K562 (cell line): ENCODE measurements around the gene ADAM15. TPM values are rescaled to one million over a fixed set of nuclear protein-coding genes. Genes with fewer than 3 reads are reported as not detected.

Experiments used
- CTBP1 ChIP-seq: fragments of 450-650 bp; IDR thresholded peaks from 2 replicates; pipeline ENCODE4 v1.6.1; 2016; ENCODE audit warnings: borderline replicate concordance
- HCFC1 ChIP-seq: IDR thresholded peaks from 2 replicates; pipeline ENCODE4 v1.6.1; 2012; ENCODE audit warnings: low read depth, low read length, improper control_type of control experiment
- JUND ChIP-seq, 2 experiments: IDR thresholded peaks; 2 replicates in 1 of 2; 3 replicates in 1 of 2; pipeline ENCODE4 v1.6.1; 2011; ENCODE audit warnings: borderline replicate concordance in 2 of 2, low read depth in 2 of 2, low read length in 2 of 2, improper control_type of control experiment in 1 of 2, missing biosample characterization in 1 of 2, missing genetic modification characterization in 1 of 2, missing genetic modification reagents in 1 of 2
- KAT7 ChIP-seq: sonication (generic); formaldehyde crosslinking; IDR thresholded peaks from 2 replicates; pipeline ENCODE4 v1.8.0; 2022; ENCODE audit warnings: missing genetic modification reagents, mild to moderate bottlenecking, borderline replicate concordance
- MXI1 ChIP-seq: IDR thresholded peaks from 2 replicates; pipeline ENCODE4 v1.6.1; 2011; ENCODE audit warnings: low read depth, mild to moderate bottlenecking, improper control_type of control experiment, low read length
- PHF20 ChIP-seq: fragments of 450-650 bp; IDR thresholded peaks from 2 replicates; pipeline ENCODE4 v1.6.1; 2018; ENCODE audit not compliant: partially characterized antibody
- TARDBP ChIP-seq: fragments of 450-650 bp; IDR thresholded peaks from 2 replicates; pipeline ENCODE4 v1.6.1; 2016
- TEAD2 ChIP-seq: fragments of 450-650 bp; IDR thresholded peaks from 2 replicates; pipeline ENCODE4 v1.6.1; 2016; ENCODE audit warnings: missing genetic modification characterization, control low read depth, missing compliant biosample characterization
- ZNF274 ChIP-seq: IDR thresholded peaks from 2 replicates; pipeline ENCODE4 v1.6.1; 2011; ENCODE audit warnings: low read depth, mild to moderate bottlenecking, low read length, moderate library complexity, borderline replicate concordance
- ZNF316 ChIP-seq: fragments of 450-650 bp; IDR thresholded peaks from 2 replicates; pipeline ENCODE4 v1.6.1; 2016
- ZNF318 ChIP-seq, 2 experiments: fragments of 450-650 bp; IDR thresholded peaks; 2 replicates each; pipeline ENCODE4 v1.6.1; 2016; ENCODE audit warnings: mild to moderate bottlenecking in 2 of 2, borderline replicate concordance in 1 of 2, low read depth in 1 of 2, moderate library complexity in 1 of 2
- ZNF609 ChIP-seq: sonication (generic); formaldehyde crosslinking; IDR thresholded peaks from 2 replicates; pipeline ENCODE4 v1.8.1; 2023; ENCODE audit warnings: missing genetic modification reagents, mild to moderate bottlenecking, borderline replicate concordance
- polyA plus RNA-seq, 8 experiments: library from polyadenylated mRNA; depleted of rRNA in 4 of 8; stranded (reverse) in 5 of 8; unstranded in 3 of 8; fragments of >200 nt; fragmentation: Nextera tagmentation in 2 of 8; fragmentation: Illumina TruSeq in 1 of 8; extraction: Ambion mirVana in 2 of 8; extraction: Trizol in 1 of 8; gene quantifications; 2 replicates each; pipeline versions ENCODE4 v1.2.1 to v1.2.3, GENCODE V29; 2011 to 2014; ENCODE audit warnings: inconsistent platforms in 1 of 8, missing spikeins in 1 of 8
- total RNA-seq, 7 experiments: library from RNA; depleted of rRNA in 6 of 7; stranded (reverse); fragments of >200 nt in 6 of 7; fragmentation: Illumina TruSeq in 2 of 7; extraction: Trizol in 2 of 7; gene quantifications; 2 replicates each; pipeline versions ENCODE4 v1.2.1 to v1.2.3, GENCODE V29; 2011 to 2021; ENCODE audit warnings: low replicate concordance in 1 of 7

ADAM15 gene
- total and polyA plus RNA-seq, 9 of the 15 experiments (the other 6 are each of a cell fraction or from before 2014, with no cell fraction given) = 0.69 to 72.3 (median 32.8) TPM

DNA sequence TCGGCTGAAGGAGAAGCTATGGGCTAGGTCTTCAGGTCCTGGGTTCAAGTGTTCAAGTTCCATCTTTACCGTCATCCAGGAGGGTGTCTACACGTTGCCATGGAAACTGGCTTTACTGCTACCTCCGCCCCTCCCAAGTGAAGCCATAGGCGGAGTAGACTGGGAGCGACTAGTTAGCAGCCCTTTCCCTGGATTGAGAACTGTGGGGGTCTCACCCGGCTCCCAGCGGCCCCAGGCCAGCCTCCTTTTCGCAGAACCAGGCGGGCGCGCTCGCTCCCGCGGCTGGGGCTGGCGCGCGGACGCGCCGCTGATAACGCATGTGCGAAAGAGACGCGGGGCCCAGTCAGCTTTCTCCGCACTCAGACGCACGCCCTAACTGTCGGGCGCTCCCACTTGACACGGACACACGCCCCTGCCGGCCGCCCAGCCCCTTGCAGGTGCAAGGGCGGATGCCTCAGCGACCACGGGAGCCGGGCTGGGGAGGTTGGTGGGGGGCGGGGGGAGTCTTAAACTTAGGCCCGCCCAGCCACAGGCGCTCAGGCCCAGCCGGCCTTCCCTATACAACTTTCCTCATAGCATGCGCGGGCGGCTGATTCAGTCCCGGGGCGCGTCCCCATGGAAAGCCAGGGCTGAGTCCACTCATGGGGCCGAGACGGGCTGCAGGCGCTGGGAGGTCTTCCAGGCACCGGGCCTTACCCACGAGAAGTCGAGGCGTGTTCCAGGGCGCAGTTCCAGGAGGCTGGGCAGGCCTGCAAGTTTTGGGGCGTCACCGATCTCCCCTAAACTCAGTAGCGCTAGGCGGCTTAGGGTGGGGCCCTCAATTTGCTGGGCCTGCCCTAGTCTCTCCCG lies 19.8 kb downstream of the ADAM15 start (continued):
- TF ChIP-seq ZNF318 (IDR thresholded peaks at IDR 0.05; ENCODE audit: borderline replicate concordance in 1 of 2, low read depth in 1 of 2) = no peak
- no peak for TF ChIP-seq ZNF274
- peak; percentile 75; the same call in 1 of the 2 replicates for TF ChIP-seq KAT7 (CRISPR knock-in tag)
- peak; percentile 29; the same call in 1 of the 2 replicates for TF ChIP-seq JUND (IDR thresholded peaks at IDR 0.05; ENCODE audit: borderline replicate concordance, low read depth, low read length)
- no peak; the same call in 2 of the 3 replicates for TF ChIP-seq JUND (tag; IDR thresholded peaks at IDR 0.05; ENCODE audit: borderline replicate concordance, low read depth, low read length)
- TF ChIP-seq TARDBP = no peak
- no peak for TF ChIP-seq ZNF609 (CRISPR knock-in tag)
- peak; percentile 34 for TF ChIP-seq HCFC1
- peak; percentile 94 for TF ChIP-seq CTBP1
- TF ChIP-seq PHF20 = peak; percentile 54
- TF ChIP-seq TEAD2 = no peak
- TF ChIP-seq MXI1 = peak; percentile 62; the same call in 1 of the 2 replicates
- TF ChIP-seq ZNF316 = no peak
